Pons (tissue), 1 donor: Measurements from ENCODE around the gene UCHL3.

Source experiments
- DNase-seq: peaks from one replicate; pipeline ENCODE4 v3.0.0-alpha.2; 2016; ENCODE audit warnings: low spot score

Gene UCHL3

GRCh38 chr13:75628801-75629200, 79.2 kb downstream of the UCHL3 start:
- no peak for DNase-seq

- DNase-seq = no peak
Measured at GRCh38 chr13:75633285-75633684, 83.7 kb downstream of the UCHL3 start.

GRCh38 chr13:75635101-75635827, 85.7 kb downstream of the UCHL3 start:
- no peak for DNase-seq

GRCh38 chr13:75635828-75636435, 86.3 kb downstream of the UCHL3 start, which contains the start of gene LMO7:
Gene LMO7 (plus strand): TSS chr13:75636330. CDS start chr13:75636658, 328 bp downstream.
- no peak for DNase-seq

- DNase-seq = no peak
Measured at GRCh38 chr13:75636436-75637180, 87.0 kb downstream of the UCHL3 start.

- DNase-seq = no peak
Measured at GRCh38 chr13:75637181-75637750, 87.7 kb downstream of the UCHL3 start.

GRCh38 chr13:75639454-75639853, 89.9 kb downstream of the UCHL3 start:
- DNase-seq = no peak

- no peak for DNase-seq
Measured at GRCh38 chr13:75641026-75641425, 91.4 kb downstream of the UCHL3 start.

- no peak for DNase-seq
Measured at GRCh38 chr13:75643182-75643581, 93.6 kb downstream of the UCHL3 start.

- no peak for DNase-seq
Measured at GRCh38 chr13:75643693-75644092, 94.1 kb downstream of the UCHL3 start.

- no peak for DNase-seq
Measured at GRCh38 chr13:75645141-75645540, 95.5 kb downstream of the UCHL3 start.

GRCh38 chr13:75647126-75647784, 97.7 kb downstream of the UCHL3 start:
- no peak for DNase-seq

GRCh38 chr13:75648446-75648845, 98.9 kb downstream of the UCHL3 start:
- no peak for DNase-seq

GRCh38 chr13:75651013-75651412, 101.4 kb downstream of the UCHL3 start:
- DNase-seq = no peak

GRCh38 chr13:75652726-75653125, 103.1 kb downstream of the UCHL3 start:
- no peak for DNase-seq
